Gastrocnemius medialis (tissue), 4 donors: ENCODE results near the gene ZNF771. TPM values are rescaled to one million over a fixed set of nuclear protein-coding genes. Genes with fewer than 3 reads are reported as not detected.
"Not testable (repeated sequence)": the region's sequence is repeated elsewhere in the genome, so short reads cannot be mapped to it uniquely, and the experiment has no call there.

ENCODE experiments used
- ATAC-seq, 2 donors: fragments of 150-250 bp; one replicate each; pipeline ENCODE4 v1.9.1; 2016
- DNase-seq, 2 donors: peaks; one replicate each; pipeline ENCODE4 v3.0.0-alpha.2; 2019
- H3K27ac ChIP-seq, 4 donors: fragments of 200-600 bp; sonication (generic); 1 replicate in 1 of 4; 2 replicates in 3 of 4; pipeline ENCODE4 v1.5.1; 2016 to 2018; ENCODE audit warnings: mild to moderate bottlenecking in 2 of 4, moderate library complexity in 1 of 4
- H3K27me3 ChIP-seq, 3 donors: fragments of 200-600 bp; sonication (generic) in 2 of 3; 1 replicate in 1 of 3; 2 replicates in 2 of 3; pipeline versions ENCODE4 v1.5.1 to v1.6.0; 2016 to 2019; ENCODE audit warnings: mild to moderate bottlenecking in 1 of 3, moderate library complexity in 1 of 3
- H3K36me3 ChIP-seq, 2 donors: fragments of 200-600 bp; sonication (generic) in 1 of 2; one replicate each; pipeline ENCODE4 v1.5.1; 2017 to 2018
- H3K4me1 ChIP-seq, 2 donors: fragments of 200-600 bp; sonication (generic) in 1 of 2; one replicate each; pipeline ENCODE4 v1.5.1; 2016 to 2017; ENCODE audit warnings: mild to moderate bottlenecking in 2 of 2
- H3K4me3 ChIP-seq, 4 donors: fragments of 200-600 bp; sonication (generic) in 3 of 4; 1 replicate in 1 of 4; 2 replicates in 3 of 4; pipeline ENCODE4 v1.5.1; 2016 to 2019; ENCODE audit warnings: mild to moderate bottlenecking in 2 of 4
- H3K9me3 ChIP-seq, 3 donors: fragments of 200-600 bp; sonication (generic) in 2 of 3; 1 replicate in 1 of 3; 2 replicates in 2 of 3; pipeline ENCODE4 v1.5.1; 2016 to 2019
- POLR2A ChIP-seq, 2 donors: fragments of 450-650 bp; IDR thresholded peaks; one replicate each; pipeline ENCODE4 v1.6.1; 2017; ENCODE audit warnings: antibody characterized with exemption in 2 of 2, mild to moderate bottlenecking in 2 of 2, moderate library complexity in 2 of 2
- in situ Hi-C, 4 donors: fragments of 200-750 bp; cut with MboI; loops; one replicate each; pipeline versions ENCODE4 v1.15.0 to v1.8.0; 2017; ENCODE audit warnings: low sequenced_read_pairs in 4 of 4
- intact Hi-C: fragments of 100-400 bp; cut with DNase I; formaldehyde crosslinking; loops from one replicate; pipeline ENCODE4 v1.15.1; 2023; ENCODE audit warnings: low total_unique reads
- total RNA-seq, 4 donors: library from RNA; depleted of rRNA; stranded (reverse); fragments of >200 nt; gene quantifications; one replicate each; pipeline versions ENCODE4 v1.1.0 to v1.2.3, GENCODE V29; 2016
- TF ChIP-seq, protein P1 (sequence below), 5 experiments: fragments of 450-650 bp in 3 of 5; fragments of 200-600 bp in 2 of 5; sonication (generic) in 2 of 5; IDR thresholded peaks in 4 of 5; conservative IDR thresholded peaks in 1 of 5; 1 replicate in 4 of 5; 2 replicates in 1 of 5; pipeline ENCODE4 v1.5.1; 2016 to 2019; ENCODE audit warnings: antibody characterized with exemption in 5 of 5, mild to moderate bottlenecking in 3 of 5, moderate library complexity in 3 of 5

ZNF771 gene
- total RNA-seq, 4 donors from 2014 or later = 16.7 to 34.1 (median 24.7) TPM

GRCh38 chr16:30395155-30395991 is 12.0 kb upstream of the ZNF771 start, which contains the start of gene ZNF48:
ZNF48 (plus strand) TSS chr16:30395420; CDS start chr16:30395795, 375 bp downstream.
- peak; percentile 66 to 84 for DNase-seq
- in situ Hi-C loops (no loop called here), intact Hi-C loops (loop anchor here (1.0 kb wide), 2 partner anchors 12 to 17 kb away; partner anchors contain the start of gene ZNF771)
- peaks cover 12 to 22% of the 10 kb centered on the region in 2 donors for H3K4me1 ChIP-seq
- peak within 1 kb of the TSS; percentile 77 to 88 (median 86) for H3K27ac ChIP-seq
- peak within 1 kb of the TSS; percentile 75 to 86 (median 79) for H3K4me3 ChIP-seq
- ATAC-seq = peak; percentile 83 to 88
- peaks cover 0 to 17% of the 10 kb centered on the region in 2 donors for H3K36me3 ChIP-seq
- H3K27me3 ChIP-seq = no peaks in the 10 kb centered on the region
- no peaks in the 10 kb centered on the region for H3K9me3 ChIP-seq
- peak; percentile 54 to 62 for TF ChIP-seq POLR2A (IDR thresholded peaks at IDR 0.05)
- TF ChIP-seq, protein P1, sequence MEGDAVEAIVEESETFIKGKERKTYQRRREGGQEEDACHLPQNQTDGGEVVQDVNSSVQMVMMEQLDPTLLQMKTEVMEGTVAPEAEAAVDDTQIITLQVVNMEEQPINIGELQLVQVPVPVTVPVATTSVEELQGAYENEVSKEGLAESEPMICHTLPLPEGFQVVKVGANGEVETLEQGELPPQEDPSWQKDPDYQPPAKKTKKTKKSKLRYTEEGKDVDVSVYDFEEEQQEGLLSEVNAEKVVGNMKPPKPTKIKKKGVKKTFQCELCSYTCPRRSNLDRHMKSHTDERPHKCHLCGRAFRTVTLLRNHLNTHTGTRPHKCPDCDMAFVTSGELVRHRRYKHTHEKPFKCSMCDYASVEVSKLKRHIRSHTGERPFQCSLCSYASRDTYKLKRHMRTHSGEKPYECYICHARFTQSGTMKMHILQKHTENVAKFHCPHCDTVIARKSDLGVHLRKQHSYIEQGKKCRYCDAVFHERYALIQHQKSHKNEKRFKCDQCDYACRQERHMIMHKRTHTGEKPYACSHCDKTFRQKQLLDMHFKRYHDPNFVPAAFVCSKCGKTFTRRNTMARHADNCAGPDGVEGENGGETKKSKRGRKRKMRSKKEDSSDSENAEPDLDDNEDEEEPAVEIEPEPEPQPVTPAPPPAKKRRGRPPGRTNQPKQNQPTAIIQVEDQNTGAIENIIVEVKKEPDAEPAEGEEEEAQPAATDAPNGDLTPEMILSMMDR (IDR thresholded peaks at IDR 0.05 in 4 of 5, conservative IDR thresholded peaks at IDR 0.05 in 1 of 5) = peak in 4 of 5 experiments; percentile 65 to 81 (median 74)

DNA sequence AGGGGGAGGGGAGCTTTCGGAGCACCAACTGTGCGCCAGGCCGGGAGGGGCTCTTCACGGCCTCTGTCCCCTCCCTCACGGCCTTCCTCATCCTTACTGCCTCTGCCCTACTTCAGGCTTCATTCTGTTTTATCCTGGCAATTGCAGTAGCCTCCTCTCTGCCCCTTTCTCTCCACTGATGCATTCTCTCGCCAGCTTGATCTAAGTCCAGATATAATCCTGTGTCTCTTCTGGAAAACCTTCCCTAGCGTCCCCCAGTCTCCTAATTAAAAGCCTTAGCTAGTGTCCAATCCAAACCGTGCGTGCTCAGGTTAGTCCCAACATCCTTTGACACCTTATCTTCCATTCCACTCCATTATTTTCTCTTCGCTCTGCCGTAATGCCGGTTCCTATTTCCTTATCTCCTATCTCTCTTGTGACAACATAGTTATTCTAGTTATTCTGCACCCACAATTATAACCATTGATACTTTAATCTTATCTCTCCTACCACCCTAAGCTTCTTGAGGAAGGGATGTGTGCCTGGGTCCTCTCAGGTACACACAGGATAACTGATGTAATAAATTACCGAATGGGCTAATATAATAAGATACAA is 11.3 kb upstream of the ZNF771 start:
- in situ Hi-C loops (no loop called here), intact Hi-C loops (loop anchor here (1.0 kb wide), 2 partner anchors 11 to 18 kb away; partner anchors contain the start of gene ZNF771)
- Histone ChIP-seq H3K4me3 (peak overlapping the region; percentile 75 to 86 (median 79)), H3K36me3 (peaks cover 0 to 17% of the 10 kb centered on the region in 2 donors), H3K4me1 (peaks cover 16 to 25% of the 10 kb centered on the region in 2 donors), H3K27ac (peak overlapping the region; percentile 77 to 88 (median 86)), H3K27me3 (no peaks in the 10 kb centered on the region), H3K9me3 (no peaks in the 10 kb centered on the region)
- ATAC-seq (no peak), DNase-seq (no peak)
- TF ChIP-seq, protein P1 (IDR thresholded peaks at IDR 0.05 in 4 of 5, conservative IDR thresholded peaks at IDR 0.05 in 1 of 5) = no peak
- TF ChIP-seq POLR2A (IDR thresholded peaks at IDR 0.05) = no peak

- ATAC-seq, intact Hi-C loops, DNase-seq, H3K9me3 ChIP-seq, in situ Hi-C loops, H3K27me3 ChIP-seq: not testable (repeated sequence)
- Histone ChIP-seq H3K4me1 (peaks cover 17 to 26% of the 10 kb centered on the region in 2 donors), H3K27ac (peak overlapping the region in 1 of 4 donors; percentile 88), H3K36me3 (peaks cover 0 to 17% of the 10 kb centered on the region in 2 donors), H3K4me3 (peak overlapping the region in 2 of 4 donors; percentile 75 to 80)
Observed at GRCh38 chr16:30396627-30397026, 10.8 kb upstream of the ZNF771 start.

GRCh38 chr16:30397056-30397455 is 10.3 kb upstream of the ZNF771 start:
- Histone ChIP-seq H3K36me3 (peaks cover 0 to 17% of the 10 kb centered on the region in 2 donors), H3K27me3 (no peaks in the 10 kb centered on the region), H3K4me3 (no peak overlapping the region), H3K4me1 (peaks cover 17 to 26% of the 10 kb centered on the region in 2 donors), H3K27ac (no peak overlapping the region), H3K9me3 (no peaks in the 10 kb centered on the region)
- intact Hi-C loops (no loop called here), in situ Hi-C loops (no loop called here)
- TF ChIP-seq POLR2A (IDR thresholded peaks at IDR 0.05) = no peak
- TF ChIP-seq, protein P1 (IDR thresholded peaks at IDR 0.05 in 4 of 5, conservative IDR thresholded peaks at IDR 0.05 in 1 of 5) = no peak
- no peak for DNase-seq
- no peak for ATAC-seq
